HG03066 (cell line): ENCODE measurements around the gene NDRG4.

Source experiments
- ATAC-seq: cut with Tn5 transposase; IDR thresholded peaks from one replicate; pipeline ENCODE4 v1.9.1; 2021; ENCODE audit warnings: low read depth; ENCODE audit not compliant: unreplicated experiment

NDRG4 gene

GRCh38 chr16:58493756-58494431 is 6.0 kb upstream of the NDRG4 start:
- ATAC-seq = no peak

GRCh38 chr16:58494981-58495520 is 4.9 kb upstream of the NDRG4 start:
- peak; percentile 50 for ATAC-seq

- ATAC-seq = no peak
These were observed 4.2 kb upstream of the NDRG4 start for GRCh38 chr16:58495521-58496331.

GRCh38 chr16:58497468-58497867 is 2.5 kb upstream of the NDRG4 start:
- no peak for ATAC-seq

GRCh38 chr16:58497935-58498334 is 2.0 kb upstream of the NDRG4 start:
- ATAC-seq = no peak

- no peak for ATAC-seq
These were observed 1.4 kb upstream of the NDRG4 start for GRCh38 chr16:58498341-58499091.

- no peak for ATAC-seq
These were observed 841 bp upstream of the NDRG4 start for GRCh38 chr16:58499092-58499511.

GRCh38 chr16:58500430-58501241 is 693 bp downstream of the NDRG4 start:
- ATAC-seq = no peak

- ATAC-seq = no peak
These were observed 1.5 kb downstream of the NDRG4 start for GRCh38 chr16:58501242-58502131.

GRCh38 chr16:58502217-58502921 is 2.4 kb downstream of the NDRG4 start:
- no peak for ATAC-seq

GRCh38 chr16:58503166-58503862 is 3.4 kb downstream of the NDRG4 start:
- no peak for ATAC-seq

GRCh38 chr16:58503863-58504688 is 4.1 kb downstream of the NDRG4 start:
- no peak for ATAC-seq

GRCh38 chr16:58506241-58507194 is 6.6 kb downstream of the NDRG4 start:
- no peak for ATAC-seq

GRCh38 chr16:58507195-58507962 is 7.4 kb downstream of the NDRG4 start:
- ATAC-seq = no peak

- no peak for ATAC-seq
These were observed 8.2 kb downstream of the NDRG4 start for GRCh38 chr16:58507963-58508670.
